ENCODE results near the gene KIF26A.

The KIF26A gene

DNA sequence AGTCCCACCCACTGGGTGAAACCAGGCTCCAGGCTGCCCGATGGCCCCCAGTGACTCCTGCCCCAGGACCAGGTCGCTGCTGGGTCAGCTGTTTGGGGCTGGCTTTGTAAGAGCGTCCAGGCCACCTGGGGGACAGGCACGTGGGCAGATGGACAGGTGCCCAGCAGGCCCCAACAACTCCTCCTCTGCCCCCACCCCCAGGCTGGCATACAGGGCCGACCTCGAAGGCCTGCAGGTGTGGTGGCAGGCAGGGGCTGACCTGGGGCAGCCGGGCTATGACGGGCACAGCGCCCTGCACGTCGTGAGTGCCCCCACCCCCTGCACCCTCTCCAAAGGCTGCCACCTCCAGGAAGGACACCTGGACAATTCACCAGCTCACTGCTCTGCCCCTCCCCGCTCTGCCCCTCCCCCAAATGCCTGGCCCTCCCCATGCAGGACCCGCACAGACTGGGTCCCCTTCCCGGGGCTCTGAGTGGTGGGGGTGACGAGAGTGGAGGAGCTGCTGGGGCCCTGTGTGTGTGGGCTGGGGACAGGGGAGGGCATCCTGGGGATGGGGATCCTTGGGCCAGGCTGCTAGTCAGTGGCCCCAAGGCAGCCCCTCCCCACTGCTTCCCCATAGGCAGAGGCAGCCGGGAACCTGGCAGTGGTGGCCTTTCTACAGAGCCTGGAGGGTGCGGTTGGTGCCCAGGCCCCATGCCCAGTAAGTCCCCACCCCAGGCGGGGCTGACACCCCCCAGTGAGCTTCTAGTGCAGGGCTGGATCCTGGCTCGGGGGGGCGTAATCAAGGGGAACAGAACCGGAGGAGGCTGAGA is 26.9 kb upstream of the KIF26A start:
- in situ Hi-C loops (cut with HindIII; ENCODE audit: low pct_ligation_motif_present, low sequenced_read_pairs), result no loop called here
- TF ChIP-seq, protein P1, sequence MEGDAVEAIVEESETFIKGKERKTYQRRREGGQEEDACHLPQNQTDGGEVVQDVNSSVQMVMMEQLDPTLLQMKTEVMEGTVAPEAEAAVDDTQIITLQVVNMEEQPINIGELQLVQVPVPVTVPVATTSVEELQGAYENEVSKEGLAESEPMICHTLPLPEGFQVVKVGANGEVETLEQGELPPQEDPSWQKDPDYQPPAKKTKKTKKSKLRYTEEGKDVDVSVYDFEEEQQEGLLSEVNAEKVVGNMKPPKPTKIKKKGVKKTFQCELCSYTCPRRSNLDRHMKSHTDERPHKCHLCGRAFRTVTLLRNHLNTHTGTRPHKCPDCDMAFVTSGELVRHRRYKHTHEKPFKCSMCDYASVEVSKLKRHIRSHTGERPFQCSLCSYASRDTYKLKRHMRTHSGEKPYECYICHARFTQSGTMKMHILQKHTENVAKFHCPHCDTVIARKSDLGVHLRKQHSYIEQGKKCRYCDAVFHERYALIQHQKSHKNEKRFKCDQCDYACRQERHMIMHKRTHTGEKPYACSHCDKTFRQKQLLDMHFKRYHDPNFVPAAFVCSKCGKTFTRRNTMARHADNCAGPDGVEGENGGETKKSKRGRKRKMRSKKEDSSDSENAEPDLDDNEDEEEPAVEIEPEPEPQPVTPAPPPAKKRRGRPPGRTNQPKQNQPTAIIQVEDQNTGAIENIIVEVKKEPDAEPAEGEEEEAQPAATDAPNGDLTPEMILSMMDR (IDR thresholded peaks at IDR 0.05; ENCODE audit: low read depth, low read length, missing control alignments), result no peak
- no peak for DNase-seq

DNA sequence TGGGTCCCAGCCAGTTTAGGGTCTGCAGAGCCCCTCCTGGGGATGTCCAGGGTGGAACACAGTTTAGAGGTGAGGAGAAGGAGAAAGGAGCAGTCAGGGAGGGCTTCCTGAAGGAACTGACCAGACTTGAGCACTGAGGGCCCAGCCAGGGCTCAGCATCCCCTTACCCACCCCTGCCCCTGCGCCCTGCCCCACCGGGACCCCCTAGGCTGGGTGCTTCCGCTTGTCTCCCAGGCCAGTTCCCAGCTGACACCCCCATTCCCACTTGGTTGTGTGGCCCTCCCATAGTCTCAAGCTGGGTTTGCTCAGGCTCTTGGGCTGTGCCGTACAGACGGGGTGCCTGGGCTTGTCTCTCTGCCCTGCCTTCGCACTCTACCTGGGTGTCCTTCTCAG is 26.3 kb upstream of the KIF26A start:
- TF ChIP-seq, protein P1 (IDR thresholded peaks at IDR 0.05; ENCODE audit: low read depth, low read length, missing control alignments), result no peak
- Histone ChIP-seq H3K27me3 (replicated peaks) (peaks cover 14% of the 10 kb centered on the region), H3K4me3 (ENCODE audit: low read depth, low read length) (no peak overlapping the region), H3K27ac (no peak overlapping the region), H3K36me3 (replicated peaks) (no peaks in the 10 kb centered on the region)
- no peak for DNase-seq
- in situ Hi-C loops (cut with HindIII; ENCODE audit: low pct_ligation_motif_present, low sequenced_read_pairs), result no loop called here

More for the DNA sequence above, 26.9 kb upstream of the KIF26A start:
- Histone ChIP-seq H3K36me3 (replicated peaks) (no peaks in the 10 kb centered on the region), H3K4me3 (ENCODE audit: low read depth, low read length) (no peak overlapping the region), H3K27ac (no peak overlapping the region), H3K27me3 (replicated peaks) (peaks cover 8% of the 10 kb centered on the region)

GRCh38 chr14:104112609-104113571 is 25.5 kb upstream of the KIF26A start:
- no peak overlapping the region for H3K4me3 ChIP-seq (ENCODE audit: low read depth, low read length)
- H3K27ac ChIP-seq, result no peak overlapping the region
- TF ChIP-seq, protein P1 (IDR thresholded peaks at IDR 0.05; ENCODE audit: low read depth, low read length, missing control alignments), result no peak
- no peaks in the 10 kb centered on the region for H3K36me3 ChIP-seq (replicated peaks)
- in situ Hi-C loops (cut with HindIII; ENCODE audit: low pct_ligation_motif_present, low sequenced_read_pairs), result no loop called here
- no peak for DNase-seq
- H3K27me3 ChIP-seq (replicated peaks), result peaks cover 21% of the 10 kb centered on the region

DNA sequence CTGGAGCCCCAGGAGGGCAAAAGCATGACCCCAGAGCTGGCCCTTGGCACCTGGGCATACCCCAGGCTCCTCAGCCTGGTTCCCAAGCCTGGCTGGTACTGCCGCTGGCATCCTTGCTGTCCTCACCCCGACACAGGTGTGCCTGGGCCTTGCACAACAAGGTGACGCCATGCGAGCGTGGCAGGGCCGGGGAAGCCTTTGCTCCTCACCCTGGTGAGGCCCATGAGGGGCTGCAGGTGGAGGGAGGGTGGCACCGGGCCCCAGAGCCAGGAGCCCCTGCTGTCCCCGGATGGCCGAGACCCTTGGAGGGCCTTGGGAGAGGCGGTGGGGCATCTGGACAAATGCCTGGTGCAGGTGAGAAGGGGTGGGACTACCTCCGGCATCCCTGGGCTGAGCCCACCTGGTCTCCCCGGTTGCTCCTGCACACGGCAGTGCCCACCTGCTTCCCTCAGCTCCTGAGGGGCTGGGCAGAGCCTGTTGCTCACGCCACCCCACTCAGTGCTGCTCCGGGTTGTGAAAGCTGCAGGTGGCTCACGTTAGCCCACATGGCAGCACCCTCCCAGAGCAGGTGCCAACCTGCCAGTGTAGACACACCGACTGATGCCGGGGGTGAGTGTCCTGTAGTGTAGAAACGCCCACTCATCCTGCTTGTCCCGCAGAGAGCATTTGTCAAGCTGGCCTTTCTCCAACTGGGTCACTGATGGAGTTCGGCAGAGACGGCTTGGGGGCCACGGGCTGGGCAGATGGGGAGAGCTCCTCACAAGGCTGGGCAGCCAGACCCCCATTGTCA is 24.6 kb upstream of the KIF26A start:
- Histone ChIP-seq H3K27me3 (replicated peaks) (peaks cover 29% of the 10 kb centered on the region), H3K27ac (no peak overlapping the region), H3K4me3 (ENCODE audit: low read depth, low read length) (no peak overlapping the region), H3K36me3 (replicated peaks) (no peaks in the 10 kb centered on the region)
- in situ Hi-C loops (cut with HindIII; ENCODE audit: low pct_ligation_motif_present, low sequenced_read_pairs), result no loop called here
- TF ChIP-seq, protein P1 (IDR thresholded peaks at IDR 0.05; ENCODE audit: low read depth, low read length, missing control alignments), result no peak
- DNase-seq, result no peak

DNA sequence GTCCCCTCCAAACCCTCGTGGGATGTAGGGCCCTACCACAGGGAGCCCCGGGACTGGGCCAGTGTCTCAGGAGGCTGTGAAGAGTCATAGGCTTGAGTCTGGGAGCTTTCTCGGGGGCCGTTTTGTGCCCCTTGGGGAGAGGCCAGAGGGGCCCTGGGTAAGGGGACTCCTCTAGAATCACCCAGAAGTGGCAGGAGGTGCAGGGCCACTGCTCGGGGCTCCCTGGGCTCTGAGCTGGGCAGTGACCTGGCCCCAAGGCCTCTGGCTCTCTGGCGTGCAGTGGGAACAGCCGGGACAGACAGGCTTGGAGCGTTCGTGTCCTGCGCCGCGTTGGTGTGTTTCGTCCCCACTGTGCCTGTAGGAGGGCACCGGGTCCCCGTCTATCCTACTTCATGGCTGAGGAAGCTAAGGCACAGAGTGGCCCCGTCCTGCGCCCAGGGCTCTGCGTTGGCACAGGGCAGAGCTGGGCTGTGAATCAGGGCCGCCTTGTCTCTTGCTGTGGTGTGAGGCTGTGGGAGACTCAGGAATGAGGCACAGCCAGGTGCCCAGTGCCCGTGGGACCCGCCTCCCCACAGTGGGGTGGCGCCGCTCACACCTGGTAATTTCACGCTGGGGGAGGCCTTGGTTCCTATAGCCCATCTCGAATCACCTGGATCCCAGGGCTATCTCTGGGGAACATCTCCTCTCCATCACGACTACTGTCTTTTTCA is 23.8 kb upstream of the KIF26A start:
- in situ Hi-C loops (cut with HindIII; ENCODE audit: low pct_ligation_motif_present, low sequenced_read_pairs), result no loop called here
- H3K36me3 ChIP-seq (replicated peaks), result no peaks in the 10 kb centered on the region
- TF ChIP-seq, protein P1 (IDR thresholded peaks at IDR 0.05; ENCODE audit: low read depth, low read length, missing control alignments), result no peak
- no peak overlapping the region for H3K4me3 ChIP-seq (ENCODE audit: low read depth, low read length)
- peaks cover 29% of the 10 kb centered on the region for H3K27me3 ChIP-seq (replicated peaks)
- H3K27ac ChIP-seq, result no peak overlapping the region
- DNase-seq, result no peak

All from brain microvascular endothelial cell (primary cell).